Hepatocyte (in vitro differentiated cells): Measurements from ENCODE around the gene CDC23. TPM values are rescaled to one million over a fixed set of nuclear protein-coding genes. Genes with fewer than 3 reads are reported as not detected.

Experiments used
- DNase-seq: peaks from one replicate; pipeline ENCODE4 v3.0.0-alpha.2; 2016; ENCODE audit warnings: low spot score
- H2AFZ ChIP-seq: fragments of 200-600 bp; sonication (generic); 2 replicates; pipeline ENCODE4 v1.6.0; 2016; ENCODE audit warnings: antibody characterized with exemption, mild to moderate bottlenecking
- H3K27ac ChIP-seq: fragments of 200-600 bp; sonication (generic); 2 replicates; pipeline ENCODE4 v1.5.1; 2016; ENCODE audit warnings: mild to moderate bottlenecking
- H3K27me3 ChIP-seq: fragments of 200-600 bp; sonication (generic); 2 replicates; pipeline ENCODE4 v1.6.1; 2016
- H3K36me3 ChIP-seq: fragments of 200-600 bp; sonication (generic); replicated peaks from 2 replicates; pipeline ENCODE4 v1.5.1; 2016; ENCODE audit warnings: low read depth; ENCODE audit not compliant: insufficient read depth
- H3K4me1 ChIP-seq: fragments of 200-600 bp; sonication (generic); 2 replicates; pipeline ENCODE4 v1.5.1; 2016; ENCODE audit warnings: mild to moderate bottlenecking, moderate library complexity; ENCODE audit not compliant: insufficient read depth
- H3K4me2 ChIP-seq: fragments of 200-600 bp; sonication (generic); 2 replicates; pipeline ENCODE4 v1.6.0; 2016
- H3K4me3 ChIP-seq: fragments of 200-600 bp; sonication (generic); 2 replicates; pipeline ENCODE4 v1.5.1; 2016; ENCODE audit warnings: mild to moderate bottlenecking
- H3K79me2 ChIP-seq: fragments of 200-600 bp; sonication (generic); 2 replicates; pipeline ENCODE4 v1.6.0; 2017; ENCODE audit warnings: mild to moderate bottlenecking
- H3K9me2 ChIP-seq: fragments of 200-600 bp; sonication (generic); replicated peaks from 2 replicates; pipeline ENCODE4 v1.6.0; 2017; ENCODE audit warnings: mild to moderate bottlenecking; ENCODE audit not compliant: insufficient read depth
- H3K9me3 ChIP-seq: fragments of 200-600 bp; sonication (generic); 2 replicates; pipeline ENCODE4 v1.5.1; 2016; ENCODE audit warnings: low read depth, mild to moderate bottlenecking
- H4K20me1 ChIP-seq: fragments of 200-600 bp; sonication (generic); 2 replicates; pipeline ENCODE4 v1.6.0; 2016; ENCODE audit warnings: mild to moderate bottlenecking; ENCODE audit not compliant: insufficient read depth, poor library complexity, severe bottlenecking
- EZH2 ChIP-seq: fragments of 200-600 bp; sonication (generic); IDR thresholded peaks from 2 replicates; pipeline ENCODE4 v1.6.1; 2016; ENCODE audit warnings: antibody characterized with exemption, mild to moderate bottlenecking, borderline replicate concordance
- EZH2phosphoT487 ChIP-seq: fragments of 200-600 bp; sonication (generic); IDR thresholded peaks from one replicate; pipeline ENCODE4 v1.6.1; 2018; ENCODE audit warnings: antibody characterized with exemption, mild to moderate bottlenecking, low read depth, moderate library complexity; ENCODE audit not compliant: unreplicated experiment, severe bottlenecking
- WGBS: methylation state at CpG from one replicate; pipeline ENCODE4 v1.1.6; 2016; ENCODE audit warnings: low lambda C conversion rate; ENCODE audit errors: missing lambda C conversion rate; 5-methylcytosine and 5-hydroxymethylcytosine counted together
- polyA plus RNA-seq: library from polyadenylated mRNA; unstranded; fragments of >200 nt; fragmentation: Nextera tagmentation; extraction: Ambion mirVana; gene quantifications from 2 replicates; pipeline ENCODE4 v1.2.1, GENCODE V29; 2016
- total RNA-seq: library from RNA; depleted of rRNA; stranded (reverse); fragments of >200 nt; gene quantifications from 2 replicates; pipeline ENCODE4 v1.2.3, GENCODE V29; 2014
- TF ChIP-seq, protein P1 (sequence below): fragments of 200-600 bp; sonication (generic); IDR thresholded peaks from 2 replicates; pipeline ENCODE4 v1.5.1; 2016; ENCODE audit warnings: antibody characterized with exemption, mild to moderate bottlenecking; ENCODE audit not compliant: poor library complexity

The CDC23 gene
- total and polyA plus RNA-seq, 2 experiments from 2014 or later = 33.2 to 35.0 TPM

DNA sequence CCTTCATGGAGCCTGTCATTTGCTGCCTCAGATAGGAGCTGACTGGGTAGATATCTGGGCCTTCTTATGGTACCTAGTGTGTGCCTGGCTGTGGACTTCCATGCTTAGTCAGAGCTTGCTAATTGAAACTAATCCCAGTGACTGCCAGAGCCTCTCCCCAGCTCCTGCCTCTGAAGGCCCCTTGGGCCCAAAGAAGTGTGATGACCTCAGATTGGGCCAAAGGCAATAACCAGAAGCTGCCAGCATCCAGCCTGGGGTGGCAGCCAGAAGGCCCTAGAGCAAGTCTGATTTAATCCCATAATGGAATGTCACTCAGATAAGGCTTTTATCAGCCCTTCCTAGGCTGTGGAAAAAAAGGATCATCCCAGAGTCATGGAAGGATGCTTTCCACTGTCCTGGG lies 17.1 kb upstream of the CDC23 start:
- H4K20me1 ChIP-seq = no peaks in the 10 kb centered on the region
- no peaks in the 10 kb centered on the region for H3K79me2 ChIP-seq
- no peak overlapping the region for H2AFZ ChIP-seq
- no peaks in the 10 kb centered on the region for H3K27me3 ChIP-seq
- no peak for TF ChIP-seq EZH2phosphoT487
- peak; percentile 34 for DNase-seq
- no peaks in the 10 kb centered on the region for H3K36me3 ChIP-seq
- H3K4me3 ChIP-seq = no peak overlapping the region
- peaks cover 9% of the 10 kb centered on the region for H3K4me1 ChIP-seq
- peak overlapping the region; percentile 47 for H3K27ac ChIP-seq
- H3K9me3 ChIP-seq = no peaks in the 10 kb centered on the region
- no peaks in the 10 kb centered on the region for H3K9me2 ChIP-seq
- peak overlapping the region; percentile 23 for H3K4me2 ChIP-seq

DNA sequence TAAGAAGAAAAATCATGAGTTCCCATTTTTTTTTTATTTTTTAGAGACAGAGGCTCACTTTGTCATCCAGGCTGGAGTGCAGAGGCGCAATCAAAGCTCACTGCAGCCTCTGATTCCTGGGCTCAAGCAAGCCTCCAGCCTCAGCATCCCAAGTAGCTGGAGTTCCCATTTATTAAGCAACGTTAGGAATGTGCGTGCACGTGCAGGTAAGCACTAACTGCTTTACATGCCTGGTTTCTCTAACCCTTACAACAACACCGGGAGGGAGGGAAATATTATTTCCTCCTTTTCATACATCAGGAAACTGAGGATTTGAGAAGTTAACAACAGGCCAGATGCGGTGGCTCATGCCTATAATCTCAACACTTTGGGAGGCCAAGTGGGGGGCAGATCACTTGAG lies 16.3 kb upstream of the CDC23 start:
- Histone ChIP-seq H4K20me1 (no peaks in the 10 kb centered on the region), H3K4me2 (no peak overlapping the region), H2AFZ (no peak overlapping the region), H3K36me3 (no peaks in the 10 kb centered on the region), H3K9me3 (no peaks in the 10 kb centered on the region), H3K4me1 (peaks cover 9% of the 10 kb centered on the region), H3K27me3 (no peaks in the 10 kb centered on the region), H3K4me3 (no peak overlapping the region), H3K79me2 (no peaks in the 10 kb centered on the region), H3K27ac (no peak overlapping the region), H3K9me2 (no peaks in the 10 kb centered on the region)
- DNase-seq = no peak
- 84% methylated on average over 6 of the region's 6 CpGs for WGBS
- TF ChIP-seq, protein P1, sequence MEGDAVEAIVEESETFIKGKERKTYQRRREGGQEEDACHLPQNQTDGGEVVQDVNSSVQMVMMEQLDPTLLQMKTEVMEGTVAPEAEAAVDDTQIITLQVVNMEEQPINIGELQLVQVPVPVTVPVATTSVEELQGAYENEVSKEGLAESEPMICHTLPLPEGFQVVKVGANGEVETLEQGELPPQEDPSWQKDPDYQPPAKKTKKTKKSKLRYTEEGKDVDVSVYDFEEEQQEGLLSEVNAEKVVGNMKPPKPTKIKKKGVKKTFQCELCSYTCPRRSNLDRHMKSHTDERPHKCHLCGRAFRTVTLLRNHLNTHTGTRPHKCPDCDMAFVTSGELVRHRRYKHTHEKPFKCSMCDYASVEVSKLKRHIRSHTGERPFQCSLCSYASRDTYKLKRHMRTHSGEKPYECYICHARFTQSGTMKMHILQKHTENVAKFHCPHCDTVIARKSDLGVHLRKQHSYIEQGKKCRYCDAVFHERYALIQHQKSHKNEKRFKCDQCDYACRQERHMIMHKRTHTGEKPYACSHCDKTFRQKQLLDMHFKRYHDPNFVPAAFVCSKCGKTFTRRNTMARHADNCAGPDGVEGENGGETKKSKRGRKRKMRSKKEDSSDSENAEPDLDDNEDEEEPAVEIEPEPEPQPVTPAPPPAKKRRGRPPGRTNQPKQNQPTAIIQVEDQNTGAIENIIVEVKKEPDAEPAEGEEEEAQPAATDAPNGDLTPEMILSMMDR = no peak
- no peak for TF ChIP-seq EZH2
- TF ChIP-seq EZH2phosphoT487 = no peak

DNA sequence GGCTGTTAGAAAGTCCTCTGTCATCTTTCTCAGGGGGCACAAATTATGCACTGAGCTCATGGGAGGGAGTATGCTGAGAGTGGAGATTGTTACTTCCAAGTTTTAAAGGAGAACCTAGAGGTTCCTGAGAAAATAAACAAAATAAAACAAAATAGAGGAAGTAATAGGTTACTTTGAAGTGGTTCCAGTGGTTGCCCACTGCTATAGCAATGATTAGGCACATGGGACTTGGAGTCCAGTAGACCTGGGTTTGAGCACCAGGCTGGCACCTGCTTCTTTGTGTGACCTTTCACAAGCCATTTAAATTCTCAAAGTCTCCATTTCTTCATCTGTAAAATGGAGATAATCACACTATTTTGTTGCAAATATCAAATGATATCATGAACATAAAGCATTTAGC lies 13.8 kb upstream of the CDC23 start:
- TF ChIP-seq EZH2phosphoT487 (no peak), EZH2 (no peak)
- TF ChIP-seq, protein P1 = no peak
- H3K4me2 ChIP-seq = no peak overlapping the region
- H3K36me3 ChIP-seq = no peaks in the 10 kb centered on the region
- H3K79me2 ChIP-seq = no peaks in the 10 kb centered on the region
- no peak overlapping the region for H3K27ac ChIP-seq
- H3K4me3 ChIP-seq = no peak overlapping the region
- peaks cover 9% of the 10 kb centered on the region for H3K4me1 ChIP-seq
- no peaks in the 10 kb centered on the region for H3K9me2 ChIP-seq
- no peak for DNase-seq
- no peaks in the 10 kb centered on the region for H3K27me3 ChIP-seq
- H3K9me3 ChIP-seq = no peaks in the 10 kb centered on the region
- H4K20me1 ChIP-seq = no peaks in the 10 kb centered on the region
- H2AFZ ChIP-seq = no peak overlapping the region

DNA sequence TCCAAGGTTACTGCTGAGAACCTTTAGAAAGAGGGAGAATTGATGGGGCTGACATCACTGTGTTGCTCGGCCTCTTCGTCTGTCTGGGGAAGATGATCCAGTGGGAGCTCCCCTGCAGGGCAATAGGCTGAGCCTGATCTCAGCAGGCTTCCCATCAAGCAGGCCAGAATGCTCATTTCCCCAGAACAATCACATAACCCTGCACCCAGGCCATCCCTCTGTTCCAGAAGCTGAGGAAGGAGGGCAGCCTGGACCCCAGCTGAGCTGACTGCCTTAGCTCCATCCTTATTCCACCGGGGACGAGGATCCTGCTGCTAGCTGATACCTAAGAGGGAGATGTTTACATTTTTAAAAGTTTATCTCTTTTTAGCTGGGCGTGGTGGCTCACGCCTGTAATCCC lies 11.6 kb upstream of the CDC23 start:
- H4K20me1 ChIP-seq = no peaks in the 10 kb centered on the region
- no peak overlapping the region for H3K4me2 ChIP-seq
- TF ChIP-seq, protein P1 = no peak
- TF ChIP-seq EZH2 = no peak
- TF ChIP-seq EZH2phosphoT487 = no peak
- 86% methylated on average over 6 of the region's 6 CpGs for WGBS
- no peaks in the 10 kb centered on the region for H3K36me3 ChIP-seq
- H3K27me3 ChIP-seq = no peaks in the 10 kb centered on the region
- H3K27ac ChIP-seq = no peak overlapping the region
- H3K79me2 ChIP-seq = no peaks in the 10 kb centered on the region
- no peak overlapping the region for H3K4me3 ChIP-seq
- no peaks in the 10 kb centered on the region for H3K4me1 ChIP-seq
- H2AFZ ChIP-seq = no peak overlapping the region
- no peaks in the 10 kb centered on the region for H3K9me2 ChIP-seq
- DNase-seq = no peak
- no peaks in the 10 kb centered on the region for H3K9me3 ChIP-seq
